Retinal pigment epithelial cell (primary cell): Measurements from ENCODE around the gene TAF9.

ENCODE experiments used
- DNase-seq: peaks from one replicate; pipeline ENCODE4 v3.0.0-alpha.2; 2010; ENCODE audit warnings: low read depth
- H3K4me3 ChIP-seq: 2 replicates; pipeline ENCODE4 v1.5.1; 2011; ENCODE audit warnings: mild to moderate bottlenecking, low read length, control low read depth, moderate library complexity
- CTCF ChIP-seq: conservative IDR thresholded peaks from 2 replicates; pipeline ENCODE4 v1.5.1; 2011; ENCODE audit warnings: low read depth, low read length, control low read depth, inconsistent platforms

TAF9 gene

DNA sequence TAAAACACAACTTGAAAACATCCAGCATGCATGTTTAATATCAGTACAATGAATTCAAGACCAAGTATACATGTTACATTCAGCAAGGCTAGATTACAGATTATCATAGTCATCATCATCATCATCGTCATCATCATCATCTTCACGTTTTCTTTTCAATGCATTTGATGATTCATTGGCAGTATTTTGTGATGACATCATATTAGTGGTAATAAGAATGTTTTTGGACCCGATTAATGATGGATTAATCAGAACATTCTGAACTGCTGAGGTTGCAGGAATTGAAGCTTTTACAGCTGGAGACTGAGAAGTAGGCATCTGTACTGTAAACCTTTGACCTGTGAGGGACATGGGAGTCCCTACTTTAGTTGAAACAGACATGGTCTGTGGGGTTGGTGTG is 4.5 kb downstream of the TAF9 start:
- H3K4me3 ChIP-seq = no peak overlapping the region
- TF ChIP-seq CTCF = no peak
- DNase-seq = no peak

GRCh38 chr5:69364414-69364813 is 4.9 kb downstream of the TAF9 start:
- TF ChIP-seq CTCF = peak; percentile 41
- DNase-seq = no peak
- H3K4me3 ChIP-seq = no peak overlapping the region

DNA sequence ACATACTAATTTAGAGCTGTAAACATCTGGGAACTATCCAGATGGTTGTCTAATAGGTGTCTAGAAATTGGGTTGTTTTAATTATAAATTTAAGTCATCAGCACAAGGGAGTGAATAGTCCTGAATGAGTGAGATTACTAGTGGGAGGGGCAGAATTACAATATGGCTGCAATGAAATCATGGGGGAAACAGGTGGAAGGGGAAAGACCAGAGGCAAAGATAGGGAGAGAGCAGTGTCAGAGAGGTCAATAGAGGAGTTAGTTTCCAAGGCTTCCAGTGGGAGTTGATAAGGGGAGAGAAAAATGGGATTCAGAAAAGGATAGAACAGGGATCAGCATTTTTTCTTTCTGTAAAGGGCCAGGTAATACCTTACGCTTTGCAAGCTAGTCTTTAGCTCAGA is 8.9 kb downstream of the TAF9 start:
- TF ChIP-seq CTCF = no peak
- no peak overlapping the region for H3K4me3 ChIP-seq
- DNase-seq = no peak

DNA sequence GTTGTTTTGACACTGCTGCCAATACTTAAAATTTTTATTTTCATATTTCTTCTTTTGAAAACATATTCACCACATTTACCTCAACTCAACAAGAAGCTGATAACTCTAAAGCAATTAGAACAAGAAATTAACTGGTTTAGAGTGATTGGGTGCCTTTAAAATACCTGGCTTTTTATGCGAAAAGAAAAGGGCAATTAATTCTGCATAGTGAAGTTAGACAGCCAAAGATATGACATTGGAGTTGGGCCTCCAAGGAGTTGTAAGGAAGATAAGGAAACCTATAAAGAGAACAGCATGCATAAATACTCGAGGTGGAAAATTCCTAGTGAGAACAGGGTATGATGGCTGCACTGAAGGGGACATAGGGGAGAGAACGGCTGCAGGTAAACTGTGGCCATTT is 9.6 kb downstream of the TAF9 start:
- H3K4me3 ChIP-seq = no peak overlapping the region
- TF ChIP-seq CTCF = no peak
- no peak for DNase-seq

DNA sequence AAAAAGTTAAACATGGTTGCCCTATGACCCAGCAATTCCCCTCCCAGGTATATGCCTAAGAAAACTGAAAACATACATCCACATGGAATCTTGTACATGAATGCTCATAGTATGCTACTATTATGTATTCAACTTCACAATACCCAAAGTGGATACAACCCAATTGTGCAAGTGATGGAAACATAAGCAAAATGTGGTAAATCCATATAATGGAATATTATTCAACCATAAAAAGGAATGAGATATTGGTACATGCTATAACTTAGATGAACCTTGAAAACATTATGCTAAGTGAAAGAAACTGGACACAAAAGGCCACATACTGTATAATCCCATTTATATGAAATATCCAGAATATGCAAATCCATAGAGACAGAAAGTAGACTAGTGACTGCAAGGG is 18.7 kb downstream of the TAF9 start:
- no peak overlapping the region for H3K4me3 ChIP-seq
- DNase-seq = no peak
- no peak for TF ChIP-seq CTCF

GRCh38 chr5:69343083-69343482 is 26.2 kb downstream of the TAF9 start:
- no peak for TF ChIP-seq CTCF

GRCh38 chr5:69341520-69342161 is 27.7 kb downstream of the TAF9 start:
- no peak overlapping the region for H3K4me3 ChIP-seq
- no peak for DNase-seq
- TF ChIP-seq CTCF = no peak

More at GRCh38 chr5:69343083-69343482, 26.2 kb downstream of the TAF9 start:
- no peak overlapping the region for H3K4me3 ChIP-seq
- no peak for DNase-seq
